Measurements from ENCODE around the gene PTTG1.
A peak's percentile ranks its signal among the peaks of the same experiment; 100 is the strongest.

PTTG1 gene

GRCh38 chr5:160453751-160454150, 32.1 kb downstream of the PTTG1 start:
- DNase-seq (ENCODE audit: low read depth in 2 of 2), result no peak

- DNase-seq (ENCODE audit: low read depth in 2 of 2), result no peak
Measured at GRCh38 chr5:160455600-160455999, 33.9 kb downstream of the PTTG1 start.

- DNase-seq (ENCODE audit: low read depth in 2 of 2), result no peak
Measured at GRCh38 chr5:160456480-160457177, 35.0 kb downstream of the PTTG1 start.

- DNase-seq (ENCODE audit: low read depth in 2 of 2), result no peak
Measured at GRCh38 chr5:160457252-160457651, 35.6 kb downstream of the PTTG1 start.

GRCh38 chr5:160458806-160459800, 37.4 kb downstream of the PTTG1 start:
- DNase-seq (ENCODE audit: low read depth in 2 of 2), result no peak

- no peak for DNase-seq (ENCODE audit: low read depth in 2 of 2)
Measured at GRCh38 chr5:160460377-160461049, 38.9 kb downstream of the PTTG1 start.

GRCh38 chr5:160461378-160461777, 39.7 kb downstream of the PTTG1 start:
- DNase-seq (ENCODE audit: low read depth in 2 of 2), result no peak

- DNase-seq (ENCODE audit: low read depth in 2 of 2), result no peak
Measured at GRCh38 chr5:160462167-160462566, 40.5 kb downstream of the PTTG1 start.

- no peak for DNase-seq (ENCODE audit: low read depth in 2 of 2)
Measured at GRCh38 chr5:160463227-160463626, 41.6 kb downstream of the PTTG1 start.

GRCh38 chr5:160463740-160464465, 42.2 kb downstream of the PTTG1 start:
- DNase-seq (ENCODE audit: low read depth in 2 of 2), result no peak

- no peak for DNase-seq (ENCODE audit: low read depth in 2 of 2)
Measured at GRCh38 chr5:160464466-160464797, 42.8 kb downstream of the PTTG1 start.

- DNase-seq (ENCODE audit: low read depth in 2 of 2), result no peak
Measured at GRCh38 chr5:160466116-160466515, 44.5 kb downstream of the PTTG1 start.

GRCh38 chr5:160466889-160467554, 45.4 kb downstream of the PTTG1 start:
- DNase-seq (ENCODE audit: low read depth in 2 of 2), result no peak

- peak; percentile 51 to 72 for DNase-seq (ENCODE audit: low read depth in 2 of 2)
Measured at GRCh38 chr5:160467555-160468362, 46.1 kb downstream of the PTTG1 start.

GRCh38 chr5:160468363-160468975, 46.8 kb downstream of the PTTG1 start:
- DNase-seq (ENCODE audit: low read depth in 2 of 2), result no peak

- no peak for DNase-seq (ENCODE audit: low read depth in 2 of 2)
Measured at GRCh38 chr5:160469156-160470144, 47.8 kb downstream of the PTTG1 start.

GRCh38 chr5:160470437-160471361, 49.0 kb downstream of the PTTG1 start:
- DNase-seq (ENCODE audit: low read depth in 2 of 2), result no peak

GRCh38 chr5:160471761-160472160, 50.1 kb downstream of the PTTG1 start:
- DNase-seq (ENCODE audit: low read depth in 2 of 2), result no peak

Measured in stimulated activated CD4-positive, alpha-beta T cell treated with anti-CD3 and anti-CD28 coated beads, Interleukin-1b, Interleukin-23, amount 100 ng/mL, for 4 hours (primary cell).